GM10248 (cell line): ENCODE measurements around the gene DCAF10.
"Not testable (repeated sequence)": the region's sequence is repeated elsewhere in the genome, so short reads cannot be mapped to it uniquely, and the experiment has no call there.

Source experiments
- CTCF ChIA-PET: fragments of 300-600 bp; sonication (Branson Sonifier 250); formaldehyde crosslinking; extraction: SDS; loops from one replicate; lab custom pipeline; 2021; ENCODE audit warnings: antibody characterized with exemption; lab: Yijun Ruan, JAX
- POLR2A ChIA-PET: fragments of 350-650 bp; sonication (Branson Sonifier 250); formaldehyde crosslinking; extraction: SDS; loops from one replicate; lab custom pipeline; 2020; ENCODE audit warnings: antibody characterized with exemption; lab: Yijun Ruan, JAX
- DNase-seq: peaks from one replicate; pipeline ENCODE4 v3.0.0; 2012; ENCODE audit errors: extremely low spot score
- CTCF ChIP-seq: IDR thresholded peaks from 2 replicates; pipeline ENCODE4 v1.5.1; 2012; ENCODE audit warnings: mild to moderate bottlenecking, low read depth; ENCODE audit errors: extremely low read depth, missing control alignments, control extremely low read depth

Gene DCAF10

DNA sequence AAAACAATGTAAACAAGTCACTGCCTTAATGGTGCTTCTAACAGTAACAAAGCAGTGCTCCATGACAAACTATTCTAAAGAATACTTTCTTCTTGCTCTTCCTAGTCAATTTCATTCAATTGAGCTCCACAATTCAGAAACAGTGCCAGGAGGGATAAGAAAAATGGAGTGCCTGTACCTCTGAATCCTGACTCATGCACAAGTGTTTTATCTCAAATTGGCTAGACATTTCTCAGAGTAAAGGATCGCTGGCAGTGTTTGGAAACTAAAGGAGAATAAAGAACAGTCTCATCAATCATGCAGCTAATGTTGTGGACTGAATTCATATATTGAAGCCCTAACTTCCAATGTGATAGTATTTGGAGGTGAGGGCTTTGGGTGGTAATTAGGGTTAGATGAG is 75.8 kb downstream of the DCAF10 start:
- DNase-seq: no peak
- TF ChIP-seq CTCF: no peak
- ChIA-PET CTCF (interaction anchor here (1.7 kb wide), 1 partner anchor 10 kb away, joined by 5 read pairs; no protein-coding TSS in a partner anchor), POLR2A (no interaction called here)

GRCh38 chr9:37880916-37881479 is 80.4 kb downstream of the DCAF10 start:
- ChIA-PET POLR2A (no interaction called here), CTCF (interaction anchor here (1.0 to 1.9 kb wide), 2 partner anchors 22 kb away, joined by 3 to 6 read pairs; no protein-coding TSS in a partner anchor)
- DNase-seq: no peak
- no peak for TF ChIP-seq CTCF

DNA sequence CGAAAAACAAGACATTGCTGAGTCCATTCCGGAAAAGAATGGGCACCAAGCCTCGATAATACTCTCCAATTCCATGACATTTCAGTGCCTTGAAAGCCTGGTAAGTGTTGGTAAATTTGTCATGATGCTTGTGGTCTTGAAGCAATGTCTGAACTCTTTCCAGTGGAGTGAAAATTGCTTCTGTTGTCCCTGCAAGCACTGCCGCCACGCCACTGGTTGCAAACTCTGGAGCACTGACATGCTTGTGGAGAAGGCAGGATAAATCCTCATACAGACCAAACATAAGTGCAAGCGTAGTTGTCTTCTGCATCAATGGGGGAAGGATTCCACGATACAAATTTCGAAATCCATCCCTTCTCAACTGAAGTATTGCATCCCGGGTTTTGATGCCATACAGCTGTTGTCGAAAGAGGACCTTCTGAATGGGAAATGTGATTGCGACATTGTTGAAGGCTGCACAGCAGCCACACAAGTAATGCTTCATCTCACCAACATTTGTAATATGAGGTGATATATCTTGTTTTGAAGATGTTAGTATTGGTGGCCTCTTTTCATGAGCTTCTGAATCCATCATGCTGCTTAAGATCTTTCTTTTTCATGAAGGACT is 87.5 kb downstream of the DCAF10 start:
- DNase-seq, CTCF ChIA-PET, POLR2A ChIA-PET: not testable (repeated sequence)

- DNase-seq: no peak
- POLR2A ChIA-PET: no interaction called here
- CTCF ChIA-PET: interaction anchor here (1.0 to 1.2 kb wide), 2 partner anchors 9 to 80 kb away, joined by 3 to 4 read pairs; no protein-coding TSS in a partner anchor
- TF ChIP-seq CTCF: no peak
Measured at GRCh38 chr9:37889536-37889935, 88.9 kb downstream of the DCAF10 start.

- DNase-seq, CTCF ChIA-PET, POLR2A ChIA-PET: not testable (repeated sequence)
Measured at GRCh38 chr9:37891042-37891441, 90.4 kb downstream of the DCAF10 start.

GRCh38 chr9:37892063-37892462 is 91.5 kb downstream of the DCAF10 start:
- TF ChIP-seq CTCF: no peak
- CTCF ChIA-PET: no interaction called here
- DNase-seq: no peak
- POLR2A ChIA-PET: no interaction called here

DNA sequence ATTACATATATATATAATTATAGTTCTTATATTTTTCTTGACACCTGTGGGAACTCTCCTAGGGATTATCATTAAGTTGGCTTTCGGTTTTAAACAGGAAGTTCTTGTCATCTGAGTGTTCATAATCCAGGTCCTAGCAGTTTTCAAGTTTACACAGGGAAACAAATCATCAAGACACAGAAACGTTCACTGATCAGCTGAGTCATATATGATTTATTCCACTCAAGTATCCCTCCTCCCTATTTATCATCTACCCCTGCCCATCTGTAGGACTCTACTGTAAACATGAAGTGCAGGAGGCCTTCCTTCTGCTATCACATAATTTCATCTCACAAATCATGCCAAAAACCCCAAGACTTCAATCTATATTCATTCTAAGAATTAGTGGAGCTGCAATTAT is 97.1 kb downstream of the DCAF10 start:
- ChIA-PET POLR2A (no interaction called here), CTCF (interaction anchor here (1.0 kb wide), 1 partner anchor 52 kb away, joined by 3 read pairs; no protein-coding TSS in a partner anchor)
- no peak for DNase-seq
- TF ChIP-seq CTCF: no peak
